Hepatocyte (in vitro differentiated cells): ENCODE data around the gene AOX1.

Experiments used
- EZH2 ChIP-seq: fragments of 200-600 bp; sonication (generic); IDR thresholded peaks from 2 replicates; pipeline ENCODE4 v1.6.1; 2016; ENCODE audit warnings: antibody characterized with exemption, mild to moderate bottlenecking, borderline replicate concordance
- TF ChIP-seq, protein P1 (sequence below): fragments of 200-600 bp; sonication (generic); IDR thresholded peaks from 2 replicates; pipeline ENCODE4 v1.5.1; 2016; ENCODE audit warnings: antibody characterized with exemption, mild to moderate bottlenecking; ENCODE audit not compliant: poor library complexity

DNA sequence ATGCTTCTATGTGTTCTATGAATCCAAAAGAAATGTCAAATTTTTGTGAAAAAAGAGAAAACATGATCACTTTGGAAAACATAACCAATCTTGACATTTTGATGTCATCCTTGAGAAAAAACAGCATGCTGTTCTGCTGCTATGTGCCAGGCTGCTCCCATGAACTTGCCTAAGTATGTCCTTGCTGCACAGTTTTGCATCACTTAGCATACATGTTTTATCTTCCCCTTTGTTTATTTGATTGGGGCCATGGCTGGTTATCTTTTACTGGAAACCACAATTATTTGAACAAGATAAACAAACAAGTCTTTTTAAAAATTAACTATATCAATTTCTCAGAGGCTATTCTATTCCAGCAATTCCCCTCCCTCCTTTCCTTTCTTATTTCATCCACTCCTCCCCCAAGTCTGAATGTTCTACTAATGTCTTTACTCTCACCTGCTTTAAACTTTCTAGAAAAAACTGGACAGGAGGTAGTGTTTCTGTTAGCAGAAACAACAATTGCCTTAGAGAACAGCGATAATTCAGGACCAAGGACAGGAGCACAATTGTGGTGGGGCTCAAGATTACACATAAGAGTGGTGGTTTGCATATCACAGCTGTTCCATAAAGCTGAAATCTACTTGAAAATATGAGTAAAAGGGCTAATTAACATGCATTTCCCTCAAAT, 6.7 kb downstream of the AOX1 start:
- TF ChIP-seq, protein P1, sequence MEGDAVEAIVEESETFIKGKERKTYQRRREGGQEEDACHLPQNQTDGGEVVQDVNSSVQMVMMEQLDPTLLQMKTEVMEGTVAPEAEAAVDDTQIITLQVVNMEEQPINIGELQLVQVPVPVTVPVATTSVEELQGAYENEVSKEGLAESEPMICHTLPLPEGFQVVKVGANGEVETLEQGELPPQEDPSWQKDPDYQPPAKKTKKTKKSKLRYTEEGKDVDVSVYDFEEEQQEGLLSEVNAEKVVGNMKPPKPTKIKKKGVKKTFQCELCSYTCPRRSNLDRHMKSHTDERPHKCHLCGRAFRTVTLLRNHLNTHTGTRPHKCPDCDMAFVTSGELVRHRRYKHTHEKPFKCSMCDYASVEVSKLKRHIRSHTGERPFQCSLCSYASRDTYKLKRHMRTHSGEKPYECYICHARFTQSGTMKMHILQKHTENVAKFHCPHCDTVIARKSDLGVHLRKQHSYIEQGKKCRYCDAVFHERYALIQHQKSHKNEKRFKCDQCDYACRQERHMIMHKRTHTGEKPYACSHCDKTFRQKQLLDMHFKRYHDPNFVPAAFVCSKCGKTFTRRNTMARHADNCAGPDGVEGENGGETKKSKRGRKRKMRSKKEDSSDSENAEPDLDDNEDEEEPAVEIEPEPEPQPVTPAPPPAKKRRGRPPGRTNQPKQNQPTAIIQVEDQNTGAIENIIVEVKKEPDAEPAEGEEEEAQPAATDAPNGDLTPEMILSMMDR: no peak
- TF ChIP-seq EZH2: no peak
